B cell (primary cell): Measurements from ENCODE around the gene TAS2R60.
"Not testable (repeated sequence)": the region's sequence is repeated elsewhere in the genome, so short reads cannot be mapped to it uniquely, and the experiment has no call there.

Experiments used
- CTCF ChIP-seq: fragments of 200-600 bp; IDR thresholded peaks from one replicate; pipeline ENCODE4 v1.8.0; 2022; ENCODE audit warnings: antibody characterized with exemption, mild to moderate bottlenecking
- EZH2 ChIP-seq: IDR thresholded peaks from 2 replicates; pipeline ENCODE4 v1.6.1; 2012; ENCODE audit warnings: borderline replicate concordance, low read depth, mild to moderate bottlenecking, moderate library complexity, low read length; ENCODE audit not compliant: insufficient read depth, poor library complexity, severe bottlenecking

- not testable (repeated sequence) for TF ChIP-seq CTCF, EZH2
Measured at GRCh38 chr7:143415209-143415608, 28.0 kb upstream of the TAS2R60 start.
